T follicular helper cell (primary cell): Measurements from ENCODE around the gene OSBPL2.

Experiments
- DNase-seq: peaks from one replicate; pipeline ENCODE4 v3.0.0-alpha.2; 2020; ENCODE audit warnings: low read depth

Gene OSBPL2

DNA sequence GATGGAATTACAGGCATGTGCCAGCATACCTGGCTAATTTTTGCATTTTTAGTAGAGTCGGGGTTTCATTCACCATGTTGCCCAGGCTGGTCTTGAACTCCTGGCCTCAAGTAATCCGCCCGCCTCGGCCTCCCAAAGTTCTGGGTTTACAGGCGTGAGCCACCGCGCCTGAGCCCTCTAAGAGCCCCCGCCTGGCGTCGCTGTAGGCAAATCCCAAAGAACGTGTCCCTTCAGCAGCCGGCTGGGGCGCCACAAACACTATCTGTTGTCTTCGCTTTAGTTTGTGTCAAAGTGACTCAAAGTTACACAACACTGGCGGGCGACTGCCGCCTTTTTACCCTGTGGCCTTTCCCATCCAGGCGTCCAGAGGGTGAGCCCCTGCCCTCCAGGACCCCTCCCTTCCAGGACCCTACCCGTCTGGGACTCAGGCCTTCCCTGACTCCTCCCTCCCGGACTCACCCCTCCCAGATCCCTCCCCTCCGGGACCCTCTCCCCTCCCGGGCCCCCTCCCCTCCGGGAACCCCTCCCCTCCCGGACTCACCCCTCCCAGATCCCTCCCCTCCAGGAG is 63.5 kb downstream of the OSBPL2 start:
- DNase-seq: peak; percentile 81

DNA sequence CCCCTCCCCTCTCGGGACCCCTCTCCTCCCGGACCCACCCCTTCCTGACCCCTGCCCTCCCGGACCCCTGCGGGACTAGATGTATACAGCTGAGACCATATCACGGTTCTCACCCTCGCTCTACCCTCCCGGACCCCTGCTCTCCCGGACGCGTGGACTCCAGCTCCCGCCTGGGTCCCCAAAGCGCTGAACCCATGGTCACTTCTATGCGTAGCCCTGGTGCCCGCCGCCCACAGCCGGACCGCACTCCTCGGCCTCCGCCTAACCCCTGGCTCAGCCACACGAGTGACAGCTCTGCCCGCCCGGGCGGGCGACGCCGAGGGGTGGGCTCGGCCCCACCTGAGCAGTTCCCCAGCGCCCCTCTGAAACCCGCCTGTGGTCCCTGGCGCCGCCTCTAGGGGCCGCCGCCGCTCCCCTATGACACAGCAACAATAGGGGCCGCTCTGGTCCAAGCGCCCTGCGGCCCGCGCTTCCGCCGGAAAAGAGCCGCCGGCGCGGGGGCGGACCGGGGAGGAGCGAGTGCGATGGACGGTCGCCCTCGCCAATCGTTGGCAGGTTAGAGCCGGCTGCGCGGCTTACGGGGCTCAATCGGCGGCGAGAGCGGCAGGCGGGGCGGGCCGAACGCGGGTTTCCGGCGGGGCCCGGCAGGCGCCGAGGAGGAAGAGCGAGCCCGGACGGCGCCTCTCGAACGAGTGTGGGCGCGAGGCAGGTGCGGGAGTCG is 64.2 kb downstream of the OSBPL2 start, which contains the start of gene ADRM1:
Gene ADRM1, plus strand, starts transcription at position 657 of the 721 bp plus-strand sequence. CDS start 572 bp downstream, outside the sequence.
- DNase-seq: peak; percentile 93

DNA sequence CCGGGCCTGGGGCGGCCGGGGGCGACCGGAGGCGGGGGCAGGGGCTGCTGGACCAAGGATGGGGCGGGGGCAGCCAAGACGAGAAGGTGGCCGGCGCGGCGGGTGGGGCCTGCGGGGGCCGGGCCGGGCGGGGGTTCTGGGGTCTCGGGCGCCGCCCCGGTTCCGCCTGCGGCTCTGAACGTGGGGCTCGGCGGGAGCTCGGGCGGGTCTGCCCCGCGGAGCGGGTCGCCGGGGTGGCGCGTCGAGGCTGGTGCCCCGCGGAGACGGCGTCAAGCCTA is 64.7 kb downstream of the OSBPL2 start:
- no peak for DNase-seq

DNA sequence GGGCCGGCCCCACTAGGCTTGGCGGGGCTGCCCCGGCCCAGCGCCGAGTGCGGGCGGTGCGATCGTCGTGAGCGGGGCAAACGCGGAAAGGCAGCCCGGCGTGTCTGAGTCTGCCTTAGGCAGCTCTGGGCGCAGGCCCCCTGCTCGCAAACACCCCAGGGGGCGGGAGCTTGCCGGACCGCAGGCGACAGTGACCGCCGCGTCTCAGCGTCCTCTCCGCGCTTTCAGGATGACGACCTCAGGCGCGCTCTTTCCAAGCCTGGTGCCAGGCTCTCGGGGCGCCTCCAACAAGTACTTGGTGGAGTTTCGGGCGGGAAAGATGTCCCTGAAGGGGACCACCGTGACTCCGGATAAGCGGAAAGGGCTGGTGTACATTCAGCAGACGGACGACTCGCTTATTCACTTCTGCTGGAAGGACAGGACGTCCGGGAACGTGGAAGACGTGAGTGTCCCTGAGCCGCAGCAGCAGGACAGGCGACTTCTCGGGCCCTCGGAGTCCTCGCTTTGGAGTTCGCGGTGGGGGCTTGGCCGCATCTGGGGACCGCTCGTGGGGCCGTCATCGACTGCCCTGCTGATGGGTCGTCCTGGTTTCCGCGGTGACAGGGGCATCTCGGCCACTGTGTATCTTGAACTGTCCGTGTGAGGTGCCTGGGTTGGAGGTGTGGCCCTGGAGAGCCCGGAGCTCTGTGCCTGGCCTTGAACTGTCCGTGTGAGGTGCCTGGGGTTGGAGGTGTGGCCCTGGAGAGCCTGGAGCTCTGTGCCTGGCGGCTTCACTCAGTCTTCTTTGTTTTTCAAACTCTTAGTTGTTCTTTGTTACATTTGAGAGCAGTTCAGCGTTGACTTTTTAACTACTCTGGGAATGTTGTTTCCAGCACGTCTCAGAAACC is 65.3 kb downstream of the OSBPL2 start:
- no peak for DNase-seq

DNA sequence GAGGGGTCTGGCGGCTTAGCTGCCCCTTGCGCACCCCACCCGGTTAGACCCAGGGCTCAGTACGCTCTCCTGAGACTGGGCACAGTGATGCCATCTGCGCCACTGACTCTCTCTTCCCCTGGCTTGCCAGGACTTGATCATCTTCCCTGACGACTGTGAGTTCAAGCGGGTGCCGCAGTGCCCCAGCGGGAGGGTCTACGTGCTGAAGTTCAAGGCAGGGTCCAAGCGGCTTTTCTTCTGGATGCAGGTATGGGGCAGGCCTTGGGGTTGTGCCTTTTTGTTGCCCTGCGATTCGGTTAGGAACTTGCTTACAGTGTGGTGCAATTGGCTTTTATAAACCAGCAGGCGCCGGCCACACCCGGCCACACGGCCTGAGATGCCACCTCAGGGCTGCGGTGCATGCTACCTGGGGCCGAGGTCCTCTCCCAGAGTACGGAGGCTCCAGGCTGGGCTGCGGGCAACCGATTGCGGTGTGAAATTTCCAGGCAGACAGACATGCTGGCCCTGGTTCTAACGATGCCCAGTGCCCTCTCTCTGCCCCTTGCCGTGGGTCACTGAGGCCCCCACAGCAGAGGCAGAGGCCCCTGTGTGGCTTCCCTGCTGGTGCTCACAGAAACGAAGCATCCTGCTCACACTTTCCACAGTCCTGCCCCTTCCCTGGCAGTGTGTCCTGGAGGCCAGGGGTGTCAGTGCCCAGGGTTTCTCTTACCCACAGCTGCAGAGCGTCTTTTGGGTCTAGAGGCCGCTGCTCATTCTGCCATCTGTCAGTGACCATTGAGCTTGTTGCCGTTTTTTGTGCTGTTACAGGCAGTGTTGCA is 66.2 kb downstream of the OSBPL2 start:
- DNase-seq: no peak

DNA sequence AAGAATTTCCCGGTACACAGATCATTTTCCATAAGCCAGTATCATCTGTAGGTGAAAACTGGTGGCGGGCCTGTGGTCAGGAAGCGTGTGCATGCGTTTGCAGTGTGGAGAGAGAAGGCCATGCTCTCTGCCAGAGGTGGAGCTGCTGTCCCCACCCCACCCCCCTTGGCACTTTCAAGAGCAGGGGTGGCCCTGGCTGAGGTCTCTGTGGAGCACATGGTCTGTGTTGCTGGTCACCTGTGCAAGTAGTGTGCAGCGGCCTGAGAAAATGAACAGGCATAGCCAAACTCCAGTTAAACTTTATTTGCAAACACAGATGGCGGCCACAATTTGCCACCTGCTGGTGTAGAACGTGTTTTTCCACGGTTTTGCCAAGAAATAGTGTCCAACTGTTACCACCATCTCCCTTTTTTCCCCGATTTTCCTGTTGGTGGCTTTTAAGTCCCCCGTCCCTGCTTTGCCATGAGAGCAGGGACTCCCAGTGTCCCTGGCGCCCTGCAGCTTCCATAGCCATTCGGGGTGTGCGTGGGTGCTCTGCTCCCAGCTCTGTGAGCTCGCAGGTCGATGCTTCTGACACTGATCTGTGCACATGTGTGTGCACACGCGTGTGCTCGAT is 66.9 kb downstream of the OSBPL2 start:
- DNase-seq: no peak

DNA sequence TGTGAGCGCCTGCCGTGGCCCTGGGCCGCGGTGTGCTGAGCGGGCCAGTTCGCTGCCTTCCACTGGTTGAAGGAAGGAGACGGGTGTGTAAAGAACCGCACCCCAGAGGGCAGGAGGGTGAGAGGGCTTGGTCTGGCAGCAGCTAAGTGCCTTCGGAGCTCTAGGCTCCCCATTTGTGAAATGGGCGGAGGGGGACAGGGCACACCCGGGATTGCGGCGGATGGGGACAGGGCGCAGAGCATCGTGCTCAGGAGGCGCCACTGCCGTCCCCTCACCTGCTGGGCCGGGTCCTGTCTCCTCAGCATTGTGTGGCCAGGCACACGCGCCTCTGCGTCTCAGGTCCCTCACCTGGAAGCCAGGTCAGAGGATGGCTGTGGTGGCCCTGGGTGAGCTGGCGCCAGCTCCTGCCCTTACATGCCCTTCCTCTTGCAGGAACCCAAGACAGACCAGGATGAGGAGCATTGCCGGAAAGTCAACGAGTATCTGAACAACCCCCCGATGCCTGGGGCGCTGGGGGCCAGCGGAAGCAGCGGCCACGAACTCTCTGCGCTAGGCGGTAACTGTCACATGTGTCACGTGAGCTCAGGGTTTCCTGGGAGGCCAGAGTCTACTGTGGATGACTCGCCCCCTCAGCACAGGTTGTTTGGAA is 67.6 kb downstream of the OSBPL2 start:
- no peak for DNase-seq

DNA sequence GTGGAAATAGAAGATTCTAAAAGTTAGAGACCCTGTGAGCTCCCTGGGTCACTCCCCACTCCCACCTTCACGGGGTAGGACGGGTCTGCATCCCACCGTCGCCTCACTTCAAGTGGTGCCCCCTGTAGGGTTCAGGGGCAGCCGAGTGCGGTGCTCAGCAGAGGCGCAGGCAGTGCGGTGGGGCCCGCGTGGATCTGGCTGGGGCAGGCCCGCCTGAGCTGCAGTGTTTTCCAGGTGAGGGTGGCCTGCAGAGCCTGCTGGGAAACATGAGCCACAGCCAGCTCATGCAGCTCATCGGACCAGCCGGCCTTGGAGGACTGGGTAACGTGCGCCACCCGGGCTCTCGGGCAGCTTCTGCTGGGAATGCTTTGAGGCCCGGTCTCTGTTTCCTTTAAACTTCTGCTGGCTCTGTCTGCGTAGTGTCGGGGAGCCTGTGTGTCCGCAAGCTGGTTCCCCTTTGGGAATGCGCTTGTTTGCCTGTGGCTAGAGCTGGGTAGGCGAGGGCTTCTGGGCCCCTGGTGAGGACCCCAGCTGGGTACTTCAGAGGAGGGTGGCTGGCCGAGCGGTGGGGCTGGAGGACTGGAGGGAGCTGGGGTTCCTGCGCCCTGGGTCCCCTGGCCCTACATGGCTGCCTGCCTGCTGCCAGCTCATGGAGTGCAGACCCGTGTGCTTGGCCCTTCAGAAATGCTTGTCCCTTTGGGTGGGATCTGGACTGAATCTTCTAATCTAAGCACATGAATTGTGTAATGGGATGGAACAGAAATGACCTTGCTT is 68.3 kb downstream of the OSBPL2 start:
- DNase-seq: no peak

DNA sequence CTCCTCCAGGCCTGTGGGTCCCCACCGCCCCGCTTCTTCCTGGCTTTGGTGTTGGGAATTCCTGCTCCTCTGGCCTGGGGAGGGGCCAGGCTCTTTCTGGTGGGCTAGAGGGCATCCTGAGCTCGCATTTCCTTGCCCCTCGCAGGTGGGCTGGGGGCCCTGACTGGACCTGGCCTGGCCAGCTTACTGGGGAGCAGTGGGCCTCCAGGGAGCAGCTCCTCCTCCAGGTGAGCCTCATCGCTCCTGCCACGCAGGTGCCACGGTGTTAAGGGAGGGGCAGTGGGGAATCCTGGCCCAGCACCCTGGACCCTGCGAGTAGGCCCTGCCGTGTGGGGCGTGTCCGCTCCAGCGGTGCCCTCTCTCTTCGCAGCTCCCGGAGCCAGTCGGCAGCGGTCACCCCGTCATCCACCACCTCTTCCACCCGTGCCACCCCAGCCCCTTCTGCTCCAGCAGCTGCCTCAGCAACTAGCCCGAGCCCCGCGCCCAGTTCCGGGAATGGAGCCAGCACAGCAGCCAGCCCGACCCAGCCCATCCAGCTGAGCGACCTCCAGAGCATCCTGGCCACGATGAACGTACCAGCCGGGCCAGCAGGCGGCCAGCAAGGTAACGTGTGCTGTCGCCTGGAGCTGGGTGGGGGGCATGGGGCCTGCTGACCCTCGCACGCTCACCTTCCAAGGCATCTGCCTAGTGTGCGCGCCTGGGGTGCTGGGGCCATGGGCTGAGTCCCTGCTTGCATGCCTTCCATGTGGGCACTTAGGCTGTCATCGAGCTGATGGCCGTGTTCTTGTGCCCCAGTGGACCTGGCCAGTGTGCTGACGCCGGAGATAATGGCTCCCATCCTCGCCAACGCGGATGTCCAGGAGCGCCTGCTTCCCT is 69.1 kb downstream of the OSBPL2 start:
- DNase-seq: no peak

DNA sequence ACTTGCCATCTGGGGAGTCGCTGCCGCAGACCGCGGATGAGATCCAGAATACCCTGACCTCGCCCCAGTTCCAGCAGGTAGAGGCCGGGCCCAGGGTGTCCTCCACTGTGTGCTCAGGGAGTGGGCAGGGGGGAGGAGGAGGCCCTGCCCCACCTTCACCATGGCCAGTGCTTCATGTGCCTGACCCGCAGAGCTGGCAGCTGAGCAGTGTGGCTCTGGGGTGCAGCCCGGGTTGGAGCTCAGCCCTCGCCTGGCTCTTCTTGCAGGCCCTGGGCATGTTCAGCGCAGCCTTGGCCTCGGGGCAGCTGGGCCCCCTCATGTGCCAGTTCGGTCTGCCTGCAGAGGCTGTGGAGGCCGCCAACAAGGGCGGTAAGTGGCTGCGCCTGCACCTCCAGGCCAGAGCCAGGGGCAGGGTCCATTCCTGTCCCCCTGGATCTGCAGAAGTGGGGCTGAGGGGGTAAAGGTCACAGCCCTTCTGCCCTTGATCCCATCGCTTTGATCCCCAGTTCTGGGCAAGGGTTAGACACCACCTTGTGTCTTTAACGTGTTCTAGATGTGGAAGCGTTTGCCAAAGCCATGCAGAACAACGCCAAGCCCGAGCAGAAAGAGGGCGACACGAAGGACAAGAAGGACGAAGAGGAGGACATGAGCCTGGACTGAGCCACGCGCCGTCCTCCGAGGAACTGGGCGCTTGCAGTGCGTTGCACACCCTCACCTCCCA is 69.9 kb downstream of the OSBPL2 start:
- no peak for DNase-seq

DNA sequence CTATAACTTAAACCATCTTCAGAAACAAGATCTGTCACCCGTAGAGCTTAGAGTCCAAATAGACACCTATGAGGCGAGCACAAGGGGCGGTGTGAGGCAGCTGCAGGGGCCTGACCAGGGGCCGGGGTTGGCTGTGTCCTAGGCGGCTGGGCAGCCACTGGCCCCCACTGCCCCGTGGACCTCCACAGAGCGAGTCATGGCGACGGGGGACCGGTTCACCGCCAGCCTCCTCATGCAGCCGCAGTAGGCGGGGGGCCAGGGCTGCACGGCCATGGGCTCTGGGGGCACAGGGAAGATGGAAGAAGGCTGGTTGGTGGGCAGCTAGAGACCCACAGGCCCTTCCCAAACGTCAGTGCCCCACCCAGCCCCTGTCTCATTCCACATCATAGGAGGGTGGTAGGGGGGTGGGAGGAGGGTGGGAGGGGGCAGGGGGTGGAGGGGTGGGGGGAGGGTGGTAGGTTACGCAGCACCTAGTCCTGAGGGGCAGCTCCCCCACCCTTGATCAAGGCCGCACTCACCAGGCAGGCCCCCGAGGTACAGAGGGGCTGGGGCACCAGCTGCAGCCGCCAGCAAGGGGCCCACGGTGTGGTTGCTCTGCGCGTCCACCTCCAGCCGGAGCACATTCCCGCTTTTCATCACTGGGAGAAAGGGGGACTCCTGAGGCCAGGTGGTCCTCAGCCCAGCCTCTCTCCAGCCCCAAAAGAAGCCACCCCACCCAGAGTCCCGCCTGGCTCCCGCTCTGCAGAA is 71.0 kb downstream of the OSBPL2 start:
- DNase-seq: no peak

DNA sequence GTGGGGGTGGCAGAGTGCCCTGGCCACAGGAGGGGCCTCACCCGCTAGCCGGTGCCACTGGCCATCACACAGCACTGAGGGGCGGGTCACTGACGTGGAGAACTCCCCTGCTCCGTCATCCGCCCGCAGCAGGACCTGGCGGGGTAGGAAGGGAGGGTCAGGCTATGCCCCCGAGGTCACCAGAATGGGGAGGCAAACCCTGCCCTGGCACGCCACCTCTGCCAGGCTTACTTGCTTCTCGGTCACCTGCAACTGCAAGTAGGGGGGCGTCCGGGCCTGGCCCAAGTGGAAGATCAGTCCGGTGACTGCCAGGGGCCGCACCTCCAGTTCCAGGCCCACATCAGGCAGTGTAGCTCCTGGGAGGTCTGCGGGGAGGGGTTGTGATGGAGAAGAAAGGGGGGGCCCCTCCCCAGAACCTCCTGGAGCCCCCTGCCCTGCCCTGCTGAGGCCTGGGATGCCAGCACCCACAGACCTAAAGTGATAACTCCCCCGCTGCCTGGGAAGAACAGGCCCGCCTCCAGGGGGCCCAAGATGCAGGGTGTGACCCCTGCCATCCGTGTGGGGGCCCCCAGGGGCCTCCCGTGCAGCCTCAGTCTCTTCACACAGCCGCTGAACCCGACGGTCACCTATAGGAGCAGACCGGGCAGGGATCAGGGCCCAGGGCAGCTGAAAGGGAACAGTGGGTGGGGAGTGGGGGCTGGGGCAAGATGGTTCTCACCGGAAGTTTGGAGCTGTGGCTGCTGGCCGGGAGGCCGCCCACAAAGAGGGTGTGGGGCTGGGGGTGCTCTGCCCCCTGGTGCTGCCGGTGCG is 71.8 kb downstream of the OSBPL2 start:
- no peak for DNase-seq

DNA sequence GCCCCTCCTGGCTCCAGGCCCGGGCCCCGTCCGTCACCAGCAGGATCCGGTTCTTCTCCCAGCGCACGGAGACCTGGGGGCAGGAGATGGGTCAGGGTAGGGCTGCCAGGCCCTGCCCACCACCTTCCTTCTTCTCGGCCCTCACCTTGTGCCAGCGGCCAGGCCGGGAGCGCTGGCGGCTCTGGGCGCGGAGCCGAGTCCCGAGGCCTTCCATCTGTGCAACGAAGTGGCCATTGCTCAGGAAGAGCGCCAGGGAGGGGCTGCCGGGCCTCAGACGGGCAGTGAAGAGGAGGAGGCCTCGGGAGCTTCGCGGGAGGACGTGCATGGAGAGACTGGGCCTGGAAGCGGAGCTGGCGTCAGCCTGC is 72.4 kb downstream of the OSBPL2 start:
- DNase-seq: no peak

DNA sequence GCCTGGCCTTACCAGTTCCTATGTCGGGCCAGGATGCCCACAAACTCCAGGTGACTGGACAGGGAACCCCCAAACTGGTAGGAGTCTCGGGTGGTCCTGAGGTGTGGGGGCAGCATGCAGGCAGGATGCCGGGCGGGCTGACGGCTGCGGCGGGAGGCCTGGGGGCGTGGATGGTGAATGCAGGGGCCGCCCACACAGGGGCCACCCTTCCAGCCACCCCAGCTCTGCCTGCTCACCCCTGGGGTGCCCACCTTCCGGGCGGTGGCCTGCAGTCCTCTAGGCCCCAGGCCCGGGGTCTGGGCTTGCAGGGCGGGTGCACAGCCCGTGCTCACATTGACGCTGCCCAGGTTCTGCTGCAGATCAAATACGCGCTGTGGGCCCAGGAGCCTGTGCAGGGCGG is 72.8 kb downstream of the OSBPL2 start:
- DNase-seq: no peak

DNA sequence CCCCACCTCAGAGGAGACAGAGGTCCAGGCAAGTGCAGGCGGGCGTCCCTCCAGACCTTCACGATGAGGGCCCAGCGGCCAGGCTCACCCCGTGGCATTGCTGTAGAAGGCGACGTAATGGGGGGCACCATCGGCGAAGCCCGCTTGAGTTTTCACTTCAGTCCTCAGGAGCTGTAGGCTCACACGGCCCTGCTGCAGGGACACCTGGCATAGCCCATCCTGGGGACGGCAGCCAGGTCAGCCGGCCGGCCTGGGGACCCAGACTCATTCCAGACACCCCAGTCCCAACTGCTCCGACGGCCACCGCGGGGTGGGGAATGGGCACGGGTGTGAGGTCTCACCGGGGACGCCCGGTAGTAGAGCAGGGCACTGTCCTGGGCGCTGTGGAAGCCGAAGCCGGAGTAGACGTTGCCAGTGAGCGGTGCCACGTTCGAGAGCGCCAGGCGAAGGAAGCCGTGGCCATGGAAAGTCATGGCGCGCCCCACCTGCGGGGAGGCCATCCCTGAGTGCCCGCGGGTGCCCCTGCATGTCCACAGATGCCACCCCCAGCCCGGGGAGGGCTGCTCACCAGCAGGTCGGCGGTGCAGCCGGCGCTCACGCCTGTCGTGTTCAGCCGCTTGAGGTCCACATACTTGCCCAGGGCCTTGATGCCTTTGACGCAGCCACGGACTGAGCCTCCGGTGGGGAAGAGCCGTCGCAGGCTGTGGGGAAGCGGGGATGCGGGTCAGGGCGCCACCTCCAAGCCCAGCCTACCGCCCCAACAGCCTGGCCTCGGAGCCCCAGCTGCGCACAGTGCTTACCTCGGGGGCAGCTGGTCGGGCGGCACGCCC is 73.7 kb downstream of the OSBPL2 start:
- DNase-seq: no peak

DNA sequence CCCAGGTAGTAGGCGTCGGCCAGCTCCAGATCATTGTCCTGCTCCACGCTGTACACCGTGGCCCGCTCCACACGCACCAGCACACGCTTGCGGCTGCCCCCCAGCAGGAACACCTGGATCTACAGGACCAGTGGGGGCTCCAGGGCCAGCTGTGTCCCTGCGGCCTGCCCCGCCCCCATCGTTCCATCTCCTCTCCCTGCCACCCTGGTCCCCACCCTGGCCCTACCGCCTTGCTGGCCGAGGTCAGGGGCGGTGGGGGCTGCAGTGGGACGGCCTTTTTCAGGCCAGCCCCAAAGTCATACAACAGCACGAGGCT is 74.3 kb downstream of the OSBPL2 start:
- no peak for DNase-seq

DNA sequence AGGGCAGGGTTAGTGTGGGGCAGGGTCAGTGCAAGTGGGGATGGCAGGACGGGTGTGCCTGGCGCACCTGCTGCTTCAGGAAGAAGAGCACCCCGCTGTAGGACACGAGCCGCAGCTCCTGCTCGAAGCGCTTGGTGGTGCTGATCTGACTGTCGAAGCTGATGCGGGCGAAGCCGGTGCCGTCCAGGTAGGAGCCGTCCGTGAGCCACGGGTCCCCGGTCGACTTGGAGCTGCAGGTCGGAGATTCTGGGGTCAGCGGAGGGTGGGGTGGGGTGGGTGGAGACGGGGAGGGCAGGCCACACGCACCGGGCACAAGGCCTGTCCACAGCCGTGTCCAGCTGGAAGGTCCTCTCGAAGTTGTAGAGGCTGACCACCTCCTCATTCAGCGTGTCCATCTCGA is 74.7 kb downstream of the OSBPL2 start:
- no peak for DNase-seq
